IMR-90 (cell line): ENCODE data around the gene COX6A1.
A peak's percentile ranks its signal among the peaks of the same experiment; 100 is the strongest.

ENCODE experiments used
- CEBPB ChIP-seq: IDR thresholded peaks from 2 replicates; pipeline ENCODE4 v1.6.1; 2012; ENCODE audit warnings: low read depth, low read length, improper control_type of control experiment
- CTCF ChIP-seq: conservative IDR thresholded peaks from 2 replicates; pipeline ENCODE4 v1.5.1; 2012; ENCODE audit warnings: mild to moderate bottlenecking, low read depth, low read length, improper control_type of control experiment
- FOS ChIP-seq: fragments of 150-350 bp; IDR thresholded peaks from 2 replicates; pipeline ENCODE4 v1.6.1; 2016; ENCODE audit warnings: low read depth, low read length
- MAFK ChIP-seq: IDR thresholded peaks from 2 replicates; pipeline ENCODE4 v1.6.1; 2012; ENCODE audit warnings: low read depth, low read length, improper control_type of control experiment
- MAZ ChIP-seq: IDR thresholded peaks from 2 replicates; pipeline ENCODE4 v1.6.1; 2012; ENCODE audit warnings: low read depth, mild to moderate bottlenecking, low read length, improper control_type of control experiment, moderate library complexity, borderline replicate concordance
- POLR2A ChIP-seq: IDR thresholded peaks from 2 replicates; pipeline ENCODE4 v1.6.1; 2012; ENCODE audit warnings: mild to moderate bottlenecking, low read depth, low read length
- SMC3 ChIP-seq: fragments of 150-350 bp; IDR thresholded peaks from 2 replicates; pipeline ENCODE4 v1.6.1; 2016; ENCODE audit warnings: low read depth, mild to moderate bottlenecking, antibody characterized with exemption, low read length, moderate library complexity
- USF2 ChIP-seq: fragments of 150-350 bp; IDR thresholded peaks from 2 replicates; pipeline ENCODE4 v1.6.1; 2017; ENCODE audit warnings: mild to moderate bottlenecking, antibody characterized with exemption, low read length, low read depth

- no peak for TF ChIP-seq CTCF
- TF ChIP-seq POLR2A = no peak
- TF ChIP-seq MAZ = no peak
- TF ChIP-seq SMC3 = no peak
- TF ChIP-seq MAFK = no peak
- no peak for TF ChIP-seq FOS
- no peak for TF ChIP-seq CEBPB
- peak; percentile 53; the same call in 1 of the 2 replicates for TF ChIP-seq USF2
Observed at GRCh38 chr12:120404271-120404670, 33.6 kb upstream of the COX6A1 start.
